ENCODE results near the gene TLCD3B. TPM values are rescaled to one million over a fixed set of nuclear protein-coding genes. Genes with fewer than 3 reads are reported as not detected.
A peak's percentile ranks its signal among the peaks of the same experiment; 100 is the strongest.

The TLCD3B gene
- total RNA-seq, 1 donor from 2014 or later, result not detected

DNA sequence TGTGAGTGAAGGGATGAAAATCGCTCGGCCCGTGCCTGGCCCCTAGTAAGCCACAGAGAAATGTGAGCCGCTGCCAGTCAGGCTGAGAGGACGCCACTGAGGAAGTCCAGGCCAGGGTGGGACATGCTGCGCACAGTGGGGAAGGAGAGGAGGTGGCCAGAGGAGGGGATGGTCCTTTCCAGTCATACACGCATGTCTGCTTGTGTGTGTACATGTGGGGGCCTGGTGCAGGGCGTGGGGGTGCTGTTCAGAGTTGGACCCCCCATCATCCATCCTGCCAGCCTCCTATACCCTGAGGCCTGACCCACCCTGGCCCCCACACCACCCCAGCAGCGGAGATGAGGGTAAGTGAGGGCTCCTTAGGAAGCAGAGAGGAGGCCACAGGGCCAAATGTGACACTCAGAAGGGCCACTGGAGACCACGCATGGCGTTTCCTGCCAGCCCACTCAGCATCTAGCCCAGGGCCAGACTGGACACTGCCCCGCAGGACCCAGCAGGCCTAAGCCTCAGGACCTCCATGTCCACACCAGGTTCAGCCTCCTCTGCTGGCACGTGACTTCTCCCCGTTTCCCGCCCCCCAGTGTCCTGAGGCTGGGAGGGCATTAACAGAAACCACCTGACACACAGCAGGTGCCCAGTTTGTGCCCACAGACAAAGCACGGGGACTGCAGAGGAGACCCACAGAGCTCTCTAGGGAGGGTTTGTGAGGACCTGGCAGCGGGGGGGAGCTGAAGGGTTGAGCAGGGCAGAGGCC, 27.2 kb downstream of the TLCD3B start:
- H3K27ac ChIP-seq (replicated peaks), result no peak overlapping the region
- H3K9me3 ChIP-seq (replicated peaks), result no peaks in the 10 kb centered on the region
- TF ChIP-seq CTCF (IDR thresholded peaks at IDR 0.05; ENCODE audit: borderline replicate concordance), result no peak
- peaks cover 19% of the 10 kb centered on the region for H3K36me3 ChIP-seq
- no peak for DNase-seq
- intact Hi-C loops (cut with micrococcal nuclease), result no loop called here
- H3K27me3 ChIP-seq (ENCODE audit: low read depth), result peaks cover 10% of the 10 kb centered on the region
- no peak overlapping the region for H3K4me3 ChIP-seq
- H3K4me1 ChIP-seq, result peaks cover 9% of the 10 kb centered on the region

GRCh38 chr16:30002614-30003346, 28.3 kb downstream of the TLCD3B start:
- Histone ChIP-seq H3K27ac (replicated peaks) (no peak overlapping the region), H3K4me1 (peaks cover 9% of the 10 kb centered on the region), H3K36me3 (peaks cover 27% of the 10 kb centered on the region), H3K4me3 (no peak overlapping the region), H3K27me3 (ENCODE audit: low read depth) (no peaks in the 10 kb centered on the region), H3K9me3 (replicated peaks) (no peaks in the 10 kb centered on the region)
- no peak for DNase-seq
- intact Hi-C loops (cut with micrococcal nuclease), result no loop called here
- TF ChIP-seq CTCF (IDR thresholded peaks at IDR 0.05; ENCODE audit: borderline replicate concordance), result no peak

- TF ChIP-seq CTCF (IDR thresholded peaks at IDR 0.05; ENCODE audit: borderline replicate concordance), result no peak
- DNase-seq, result no peak
- Histone ChIP-seq H3K4me3 (no peak overlapping the region), H3K9me3 (replicated peaks) (no peaks in the 10 kb centered on the region), H3K36me3 (peaks cover 31% of the 10 kb centered on the region), H3K4me1 (peaks cover 26% of the 10 kb centered on the region), H3K27ac (replicated peaks) (no peak overlapping the region), H3K27me3 (ENCODE audit: low read depth) (no peaks in the 10 kb centered on the region)
- intact Hi-C loops (cut with micrococcal nuclease), result no loop called here
Observed at GRCh38 chr16:30000735-30001631, 30.1 kb downstream of the TLCD3B start.

DNA sequence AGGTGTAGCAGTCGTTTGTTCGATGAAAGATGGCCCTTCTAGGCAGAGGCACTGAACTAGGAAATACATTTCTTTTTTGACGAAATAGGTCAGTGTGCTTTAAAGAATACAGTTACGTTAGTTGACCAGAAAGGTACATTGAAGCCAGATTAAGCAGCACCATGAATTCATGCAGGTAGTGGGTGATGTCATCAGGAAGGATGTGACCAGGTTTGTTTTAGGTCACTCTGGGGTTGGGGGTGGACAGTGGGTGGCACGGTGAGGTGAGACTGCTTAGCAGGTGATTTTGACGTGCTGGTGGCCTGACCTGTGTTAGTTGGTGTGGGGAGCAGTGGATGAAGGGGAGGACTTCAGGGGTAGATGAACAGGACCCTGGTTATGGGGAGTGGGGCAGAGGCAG, 31.5 kb downstream of the TLCD3B start:
- Histone ChIP-seq H3K27me3 (ENCODE audit: low read depth) (no peaks in the 10 kb centered on the region), H3K9me3 (replicated peaks) (no peaks in the 10 kb centered on the region), H3K4me3 (no peak overlapping the region), H3K27ac (replicated peaks) (no peak overlapping the region), H3K36me3 (peaks cover 31% of the 10 kb centered on the region), H3K4me1 (peaks cover 30% of the 10 kb centered on the region)
- no peak for TF ChIP-seq CTCF (IDR thresholded peaks at IDR 0.05; ENCODE audit: borderline replicate concordance)
- no peak for DNase-seq
- intact Hi-C loops (cut with micrococcal nuclease), result no loop called here

DNA sequence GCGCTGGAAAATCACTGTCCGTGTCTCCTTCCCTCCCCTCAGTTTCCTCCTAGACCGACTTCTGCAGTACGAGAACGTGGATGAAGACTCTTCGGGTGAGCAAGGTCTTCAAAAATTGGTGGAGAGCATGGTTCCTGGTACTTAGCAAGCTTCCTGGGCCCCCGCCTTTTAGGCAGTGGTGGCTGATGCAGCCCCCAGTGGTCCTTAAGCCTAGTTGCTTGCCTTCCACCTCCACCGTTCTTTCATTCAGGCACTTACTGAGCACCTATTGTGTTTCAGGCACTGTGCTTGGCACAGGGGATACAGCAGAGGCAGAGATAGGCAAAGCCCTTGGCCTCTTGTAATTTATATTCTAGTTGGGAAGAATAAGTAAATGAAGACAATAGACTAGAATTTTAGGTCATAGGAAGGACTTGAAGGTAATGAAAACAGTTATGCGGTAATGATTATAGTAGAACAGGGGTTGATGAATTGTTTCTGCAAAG, 34.3 kb downstream of the TLCD3B start:
- intact Hi-C loops (cut with micrococcal nuclease), result no loop called here
- no peak for TF ChIP-seq CTCF (IDR thresholded peaks at IDR 0.05; ENCODE audit: borderline replicate concordance)
- DNase-seq, result no peak
- Histone ChIP-seq H3K36me3 (peaks cover 51% of the 10 kb centered on the region), H3K27me3 (ENCODE audit: low read depth) (no peaks in the 10 kb centered on the region), H3K27ac (replicated peaks) (peak overlapping the region; percentile 99), H3K9me3 (replicated peaks) (no peaks in the 10 kb centered on the region), H3K4me1 (peaks cover 52% of the 10 kb centered on the region), H3K4me3 (peak overlapping the region; percentile 98)

Measured in left ventricle myocardium inferior (tissue), 1 donor.